GM12873 (cell line): ENCODE results near the gene CACNA2D3.

ENCODE experiments used
- CTCF ChIP-seq: IDR thresholded peaks from 2 replicates; pipeline ENCODE4 v1.5.1; 2012; ENCODE audit warnings: low read depth, mild to moderate bottlenecking, moderate library complexity, low read length, control low read depth; ENCODE audit not compliant: insufficient read depth; ENCODE audit errors: missing control alignments

CACNA2D3 gene

GRCh38 chr3:54458357-54458756 is 336.0 kb downstream of the CACNA2D3 start:
- TF ChIP-seq CTCF: no peak

- TF ChIP-seq CTCF: no peak
These were observed 354.5 kb downstream of the CACNA2D3 start for GRCh38 chr3:54476891-54477290.

- no peak for TF ChIP-seq CTCF
These were observed 359.4 kb downstream of the CACNA2D3 start for GRCh38 chr3:54481606-54482365.

- no peak for TF ChIP-seq CTCF
These were observed 362.0 kb downstream of the CACNA2D3 start for GRCh38 chr3:54484334-54484733.

- no peak for TF ChIP-seq CTCF
These were observed 364.0 kb downstream of the CACNA2D3 start for GRCh38 chr3:54486317-54486716.

GRCh38 chr3:54488297-54488696 is 365.9 kb downstream of the CACNA2D3 start:
- no peak for TF ChIP-seq CTCF

GRCh38 chr3:54494209-54494608 is 371.9 kb downstream of the CACNA2D3 start:
- TF ChIP-seq CTCF: no peak
